PFSK-1 (cell line): ENCODE data around the gene CABLES2.

Source experiments
- FOXP2 ChIP-seq: optimal IDR thresholded peaks from 2 replicates; pipeline ENCODE3; 2011; ENCODE audit warnings: borderline replicate concordance, control low read depth, inconsistent platforms; ENCODE audit not compliant: insufficient read depth; ENCODE audit errors: extremely low read length, extremely low read depth
- POLR2AphosphoS5 ChIP-seq: IDR thresholded peaks from 2 replicates; pipeline ENCODE4 v1.6.1; 2012; ENCODE audit warnings: low read depth, mild to moderate bottlenecking, control low read depth, low read length, moderate library complexity
- SIN3A ChIP-seq: IDR thresholded peaks from 2 replicates; pipeline ENCODE4 v1.6.1; 2012; ENCODE audit warnings: mild to moderate bottlenecking, low read length, moderate library complexity, borderline replicate concordance; ENCODE audit not compliant: insufficient read depth
- TAF1 ChIP-seq: IDR thresholded peaks from 2 replicates; pipeline ENCODE4 v1.6.1; 2012; ENCODE audit warnings: low read length, control low read depth, borderline replicate concordance; ENCODE audit not compliant: insufficient read depth
- TF ChIP-seq, protein P1 (sequence below), 2 experiments: IDR thresholded peaks; 2 replicates each; pipeline versions ENCODE4 v1.6.1 to v1.8.0; 2011 to 2012; ENCODE audit warnings: low read depth in 2 of 2, low read length in 2 of 2, control low read depth in 1 of 2, inconsistent platforms in 1 of 2, mild to moderate bottlenecking in 1 of 2, moderate library complexity in 1 of 2; ENCODE audit not compliant: insufficient read depth in 1 of 2

Gene CABLES2

DNA sequence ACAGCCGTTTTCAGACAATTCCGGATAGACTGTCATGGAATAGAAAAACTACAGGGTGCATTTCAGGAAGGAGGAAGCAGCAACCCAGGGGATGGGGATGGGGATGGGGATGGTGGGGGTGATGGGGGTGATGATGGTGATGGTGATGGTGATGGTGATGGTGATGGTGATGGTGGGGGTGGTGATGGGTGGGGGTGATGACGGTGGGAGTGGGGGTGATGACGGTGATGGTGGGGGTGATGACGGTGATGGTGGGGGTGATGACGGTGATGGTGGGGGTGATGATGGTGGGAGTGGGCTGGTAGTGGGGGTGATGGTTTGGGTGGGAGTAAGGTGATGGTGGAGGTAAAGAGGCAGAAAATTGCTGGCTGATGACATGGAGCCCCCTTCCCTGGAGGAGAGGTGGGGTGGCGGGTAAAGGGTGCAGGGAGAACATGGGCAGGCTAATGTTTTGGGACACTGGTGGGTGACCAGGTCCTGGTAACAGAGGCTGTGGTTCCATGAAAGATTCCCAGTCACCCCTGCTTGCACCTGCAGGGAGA, 57.5 kb downstream of the CABLES2 start:
- TF ChIP-seq, protein P1, sequence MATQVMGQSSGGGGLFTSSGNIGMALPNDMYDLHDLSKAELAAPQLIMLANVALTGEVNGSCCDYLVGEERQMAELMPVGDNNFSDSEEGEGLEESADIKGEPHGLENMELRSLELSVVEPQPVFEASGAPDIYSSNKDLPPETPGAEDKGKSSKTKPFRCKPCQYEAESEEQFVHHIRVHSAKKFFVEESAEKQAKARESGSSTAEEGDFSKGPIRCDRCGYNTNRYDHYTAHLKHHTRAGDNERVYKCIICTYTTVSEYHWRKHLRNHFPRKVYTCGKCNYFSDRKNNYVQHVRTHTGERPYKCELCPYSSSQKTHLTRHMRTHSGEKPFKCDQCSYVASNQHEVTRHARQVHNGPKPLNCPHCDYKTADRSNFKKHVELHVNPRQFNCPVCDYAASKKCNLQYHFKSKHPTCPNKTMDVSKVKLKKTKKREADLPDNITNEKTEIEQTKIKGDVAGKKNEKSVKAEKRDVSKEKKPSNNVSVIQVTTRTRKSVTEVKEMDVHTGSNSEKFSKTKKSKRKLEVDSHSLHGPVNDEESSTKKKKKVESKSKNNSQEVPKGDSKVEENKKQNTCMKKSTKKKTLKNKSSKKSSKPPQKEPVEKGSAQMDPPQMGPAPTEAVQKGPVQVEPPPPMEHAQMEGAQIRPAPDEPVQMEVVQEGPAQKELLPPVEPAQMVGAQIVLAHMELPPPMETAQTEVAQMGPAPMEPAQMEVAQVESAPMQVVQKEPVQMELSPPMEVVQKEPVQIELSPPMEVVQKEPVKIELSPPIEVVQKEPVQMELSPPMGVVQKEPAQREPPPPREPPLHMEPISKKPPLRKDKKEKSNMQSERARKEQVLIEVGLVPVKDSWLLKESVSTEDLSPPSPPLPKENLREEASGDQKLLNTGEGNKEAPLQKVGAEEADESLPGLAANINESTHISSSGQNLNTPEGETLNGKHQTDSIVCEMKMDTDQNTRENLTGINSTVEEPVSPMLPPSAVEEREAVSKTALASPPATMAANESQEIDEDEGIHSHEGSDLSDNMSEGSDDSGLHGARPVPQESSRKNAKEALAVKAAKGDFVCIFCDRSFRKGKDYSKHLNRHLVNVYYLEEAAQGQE (IDR thresholded peaks at IDR 0.05; ENCODE audit: insufficient read depth in 1 of 2, low read depth in 2 of 2, low read length in 2 of 2) = no peak
- TF ChIP-seq SIN3A (no peak), POLR2AphosphoS5 (no peak), TAF1 (no peak), FOXP2 (no peak)

DNA sequence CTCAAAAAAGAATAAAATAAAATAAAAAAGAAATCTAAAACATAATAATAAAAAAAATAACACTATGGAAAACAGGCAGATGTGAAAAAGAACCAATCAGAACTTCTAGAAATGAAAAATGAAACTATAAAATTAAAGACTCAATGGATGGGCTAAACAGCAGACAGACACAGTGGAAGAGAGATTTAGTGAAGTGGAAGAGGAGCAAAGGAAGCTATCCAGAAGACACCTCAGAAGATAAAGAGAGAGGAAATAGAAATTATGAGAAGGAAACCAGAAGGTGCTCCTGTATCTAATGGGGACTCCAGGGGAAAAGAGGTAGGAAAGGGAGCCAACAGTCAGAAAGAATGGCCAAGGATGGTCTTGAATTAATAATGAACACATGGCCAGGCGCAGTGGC, 58.5 kb downstream of the CABLES2 start:
- TF ChIP-seq FOXP2 = no peak
- TF ChIP-seq SIN3A = no peak
- TF ChIP-seq POLR2AphosphoS5 = no peak
- TF ChIP-seq, protein P1 (IDR thresholded peaks at IDR 0.05; ENCODE audit: insufficient read depth in 1 of 2, low read depth in 2 of 2, low read length in 2 of 2) = no peak
- no peak for TF ChIP-seq TAF1

GRCh38 chr20:62347445-62347844, 59.6 kb downstream of the CABLES2 start:
- TF ChIP-seq, protein P1 (IDR thresholded peaks at IDR 0.05; ENCODE audit: insufficient read depth in 1 of 2, low read depth in 2 of 2, low read length in 2 of 2) = no peak
- TF ChIP-seq SIN3A (no peak), POLR2AphosphoS5 (no peak), FOXP2 (no peak), TAF1 (no peak)

DNA sequence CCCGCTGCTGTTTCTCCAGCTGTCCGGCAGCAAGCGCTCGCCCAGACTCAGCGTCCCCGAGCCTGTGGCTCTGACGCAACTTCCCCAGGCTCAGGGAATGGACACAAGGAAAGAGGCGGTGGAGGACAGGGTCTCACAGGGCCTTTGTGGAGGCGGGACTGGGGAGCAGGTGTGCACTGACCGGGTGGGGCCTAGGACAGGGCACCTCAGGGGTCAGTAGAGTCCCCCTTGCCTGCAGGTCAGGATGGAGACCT, 60.0 kb downstream of the CABLES2 start:
- TF ChIP-seq FOXP2 = no peak
- TF ChIP-seq POLR2AphosphoS5 = no peak
- TF ChIP-seq, protein P1 (IDR thresholded peaks at IDR 0.05; ENCODE audit: insufficient read depth in 1 of 2, low read depth in 2 of 2, low read length in 2 of 2) = no peak
- no peak for TF ChIP-seq TAF1
- no peak for TF ChIP-seq SIN3A

DNA sequence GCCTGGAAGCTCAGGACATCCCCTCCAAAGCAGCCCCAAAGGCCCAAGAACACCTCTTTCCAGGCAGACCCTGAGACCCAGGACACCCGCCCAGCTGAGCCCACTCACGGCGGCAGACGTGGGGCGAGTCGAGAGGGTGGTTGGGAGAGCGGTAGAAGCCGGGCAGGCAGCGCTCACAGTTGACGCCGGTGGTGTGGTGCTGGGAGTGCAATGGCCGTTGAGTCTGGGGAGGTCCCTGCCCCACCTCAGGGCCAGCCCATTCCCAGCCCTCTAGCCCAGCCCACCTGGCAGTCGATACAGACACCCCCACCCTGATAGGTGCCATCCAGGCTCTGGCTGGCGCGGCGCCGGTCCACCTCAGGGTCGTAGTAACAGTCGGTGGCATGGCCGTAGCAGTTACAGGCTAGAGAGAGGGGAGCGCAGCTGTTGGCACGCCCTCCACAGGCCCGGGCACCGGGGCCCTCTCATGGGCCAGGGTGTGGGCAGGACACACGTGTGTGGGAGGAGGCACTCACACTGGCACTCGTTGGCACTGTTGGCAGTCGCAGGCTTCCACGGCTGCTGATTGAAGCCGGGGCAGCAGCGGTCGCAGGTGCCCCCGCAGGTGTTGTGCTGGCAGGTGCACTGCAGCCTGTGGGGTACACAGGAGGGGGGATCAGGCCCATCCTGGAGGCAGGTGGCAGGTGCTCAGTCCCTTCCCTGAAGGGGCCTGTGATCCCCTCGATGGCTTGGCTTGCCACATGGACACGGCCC, 60.5 kb downstream of the CABLES2 start:
- TF ChIP-seq POLR2AphosphoS5 (no peak), SIN3A (no peak), TAF1 (no peak), FOXP2 (no peak)
- TF ChIP-seq, protein P1 (IDR thresholded peaks at IDR 0.05; ENCODE audit: insufficient read depth in 1 of 2, low read depth in 2 of 2, low read length in 2 of 2) = no peak
